Large intestine (tissue), 3 donors: ENCODE results near the gene TNS1. TPM values are rescaled to one million over a fixed set of nuclear protein-coding genes. Genes with fewer than 3 reads are reported as not detected.

ENCODE experiments used
- DNase-seq, 2 donors: peaks; one replicate each; pipeline versions ENCODE4 v3.0.0 to v3.0.0-alpha.2; 2013
- H3K27ac ChIP-seq: one replicate; pipeline ENCODE4 v1.5.1; 2013; ENCODE audit warnings: low read length
- H3K27me3 ChIP-seq: 2 replicates; pipeline ENCODE4 v1.6.1; 2013; ENCODE audit warnings: low read length; ENCODE audit not compliant: control insufficient read depth, insufficient read depth
- H3K36me3 ChIP-seq: 2 replicates; pipeline ENCODE4 v1.6.1; 2013; ENCODE audit warnings: low read length; ENCODE audit not compliant: control insufficient read depth, insufficient read depth
- H3K4me1 ChIP-seq: one replicate; pipeline ENCODE4 v1.6.1; 2013; ENCODE audit warnings: low read length; ENCODE audit not compliant: control insufficient read depth, insufficient read depth
- H3K4me3 ChIP-seq: one replicate; pipeline ENCODE4 v1.5.1; 2013; ENCODE audit warnings: low read length
- H3K9me3 ChIP-seq: one replicate; pipeline ENCODE4 v1.6.1; 2013; ENCODE audit warnings: mild to moderate bottlenecking, low read depth, low read length, moderate library complexity; ENCODE audit not compliant: control insufficient read depth
- WGBS: methylation state at CpG from one replicate; pipeline ENCODE4 v1.1.5; 2013; ENCODE audit warnings: low lambda C conversion rate; ENCODE audit not compliant: insufficient coverage; 5-methylcytosine and 5-hydroxymethylcytosine counted together
- polyA plus RNA-seq: library from polyadenylated mRNA; unstranded; fragments of 120-200 nt; gene quantifications from one replicate; pipeline ENCODE4 v1.2.1, GENCODE V29; 2013

TNS1 gene
- polyA plus RNA-seq, 1 donor = 26.8 TPM

DNA sequence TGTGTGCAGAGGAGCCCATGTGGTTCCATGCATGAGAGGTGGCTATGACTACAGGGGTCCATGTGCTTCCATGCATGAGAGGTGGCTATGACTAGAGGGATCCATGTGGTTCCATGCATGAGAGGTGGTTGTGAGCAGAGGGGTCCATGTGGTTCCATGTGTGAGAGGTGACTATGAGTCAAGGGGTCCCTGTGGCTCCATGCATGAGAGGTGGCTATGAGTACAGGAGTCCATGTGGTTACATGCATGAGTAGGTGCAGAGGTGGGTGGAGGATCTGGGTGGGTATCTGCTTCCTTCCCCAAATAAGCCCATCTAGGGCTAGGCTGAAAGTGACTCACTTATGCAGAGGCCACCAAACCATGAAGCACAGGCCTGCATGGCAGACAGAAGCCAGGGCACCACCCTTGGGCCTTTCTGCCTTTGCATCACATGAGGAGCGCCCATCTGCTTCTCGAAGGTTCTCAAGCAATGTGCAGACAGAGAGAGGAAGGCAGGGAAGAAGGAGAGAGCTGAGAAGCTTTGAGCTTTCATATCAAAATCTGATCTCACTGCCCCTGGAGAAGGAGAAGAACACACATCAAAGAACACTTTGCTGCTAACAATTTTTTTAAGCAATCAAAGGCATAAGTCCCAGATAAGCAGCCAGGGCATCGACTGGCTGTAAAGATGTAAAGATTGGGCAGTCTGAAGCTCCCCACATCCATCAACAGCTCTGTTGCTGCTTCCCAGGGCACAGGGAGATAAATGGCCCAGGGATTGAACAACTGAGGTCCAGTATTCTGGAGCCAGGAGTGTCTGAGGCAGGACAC, 137.6 kb downstream of the TNS1 start:
- H3K36me3 ChIP-seq = peaks cover 36% of the 10 kb centered on the region
- H3K4me3 ChIP-seq = no peak overlapping the region
- H3K27me3 ChIP-seq = no peaks in the 10 kb centered on the region
- H3K4me1 ChIP-seq = no peaks in the 10 kb centered on the region
- H3K9me3 ChIP-seq = no peaks in the 10 kb centered on the region
- H3K27ac ChIP-seq = no peak overlapping the region
- DNase-seq = no peak
- no CpG with 5 or more reads among the region's 3 CpGs for WGBS

DNA sequence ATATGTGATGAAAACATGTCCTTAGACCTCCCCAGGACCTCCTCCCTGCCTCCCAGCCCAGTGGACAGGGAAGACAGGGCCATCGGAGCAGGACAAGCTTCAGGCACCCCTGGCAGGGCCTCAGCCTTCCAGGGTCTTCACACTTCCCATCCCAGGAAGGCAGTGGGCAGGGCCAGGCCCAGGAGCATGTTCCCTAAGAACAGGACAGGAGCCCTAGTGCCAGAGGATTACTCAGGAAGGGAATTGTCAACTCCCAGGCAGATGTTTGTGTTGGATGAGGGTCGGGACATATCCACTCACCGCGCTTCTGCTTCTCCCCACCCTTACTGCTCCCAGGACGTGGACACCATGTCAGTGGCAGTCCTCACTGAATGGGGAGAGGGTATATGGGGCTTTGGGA, 138.9 kb downstream of the TNS1 start:
- no CpG with 5 or more reads among the region's 5 CpGs for WGBS

DNA sequence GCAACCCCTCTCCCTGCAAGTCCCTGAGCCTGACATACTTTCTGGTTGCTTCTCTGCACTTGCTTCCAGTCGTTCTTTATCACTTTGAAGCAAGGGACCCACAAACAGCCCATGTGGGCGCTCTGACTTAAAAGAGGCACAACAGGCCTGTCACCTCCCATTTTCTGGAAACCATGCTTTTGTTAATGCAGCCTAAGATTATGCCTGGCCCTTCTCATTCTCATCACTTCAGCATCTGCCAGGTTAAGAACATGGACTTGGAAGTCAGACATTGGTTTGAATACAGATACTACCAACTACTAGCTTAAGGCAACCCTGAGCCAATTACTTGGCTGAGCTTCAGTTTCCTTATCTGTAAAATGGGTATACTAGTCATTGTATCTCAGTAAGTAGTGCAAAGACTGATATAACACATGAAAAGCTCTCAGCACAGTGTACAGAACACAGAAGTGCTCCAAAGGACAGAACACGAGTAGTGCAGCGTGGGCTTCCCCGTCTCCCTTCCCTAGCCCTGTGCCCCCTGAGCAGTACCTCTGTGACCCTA, 141.4 kb downstream of the TNS1 start:
- H3K4me1 ChIP-seq = peaks cover 19% of the 10 kb centered on the region
- H3K36me3 ChIP-seq = peaks cover 26% of the 10 kb centered on the region
- no peak overlapping the region for H3K4me3 ChIP-seq
- H3K27me3 ChIP-seq = no peaks in the 10 kb centered on the region
- DNase-seq = no peak
- no CpG with 5 or more reads among the region's 5 CpGs for WGBS
- no peaks in the 10 kb centered on the region for H3K9me3 ChIP-seq
- H3K27ac ChIP-seq = no peak overlapping the region

More for the DNA sequence above, 138.9 kb downstream of the TNS1 start:
- H3K9me3 ChIP-seq = no peaks in the 10 kb centered on the region
- H3K36me3 ChIP-seq = peaks cover 36% of the 10 kb centered on the region
- no peaks in the 10 kb centered on the region for H3K27me3 ChIP-seq
- no peak for DNase-seq
- H3K27ac ChIP-seq = no peak overlapping the region
- H3K4me3 ChIP-seq = no peak overlapping the region
- H3K4me1 ChIP-seq = peaks cover 6% of the 10 kb centered on the region

GRCh38 chr2:217859926-217860325, 142.9 kb downstream of the TNS1 start:
- no peak overlapping the region for H3K27ac ChIP-seq
- H3K27me3 ChIP-seq = no peaks in the 10 kb centered on the region
- H3K36me3 ChIP-seq = peaks cover 16% of the 10 kb centered on the region

GRCh38 chr2:217858519-217859491, 144.0 kb downstream of the TNS1 start:
- H3K27me3 ChIP-seq = no peaks in the 10 kb centered on the region
- peak overlapping the region; percentile 36 for H3K27ac ChIP-seq
- H3K9me3 ChIP-seq = no peaks in the 10 kb centered on the region
- H3K4me3 ChIP-seq = peak overlapping the region; percentile 21
- peak; percentile 77 to 83 for DNase-seq
- WGBS = no CpG with 5 or more reads among the region's 11 CpGs
- H3K36me3 ChIP-seq = peaks cover 6% of the 10 kb centered on the region
- peaks cover 19% of the 10 kb centered on the region for H3K4me1 ChIP-seq

More at GRCh38 chr2:217859926-217860325, 142.9 kb downstream of the TNS1 start:
- H3K9me3 ChIP-seq = no peaks in the 10 kb centered on the region
- no peak for DNase-seq
- H3K4me1 ChIP-seq = peaks cover 19% of the 10 kb centered on the region
- WGBS = no CpG with 5 or more reads among the region's 5 CpGs
- H3K4me3 ChIP-seq = no peak overlapping the region

- Histone ChIP-seq H3K4me3 (peak overlapping the region; percentile 21), H3K27me3 (no peaks in the 10 kb centered on the region), H3K9me3 (no peaks in the 10 kb centered on the region), H3K4me1 (peaks cover 19% of the 10 kb centered on the region), H3K36me3 (peaks cover 6% of the 10 kb centered on the region), H3K27ac (peak overlapping the region; percentile 23)
- no peak for DNase-seq
- WGBS = no CpG with 5 or more reads among the region's 20 CpGs
Observed at GRCh38 chr2:217857624-217858506, 144.9 kb downstream of the TNS1 start.

GRCh38 chr2:217856871-217857270, 145.9 kb downstream of the TNS1 start:
- peaks cover 19% of the 10 kb centered on the region for H3K4me1 ChIP-seq
- no peaks in the 10 kb centered on the region for H3K27me3 ChIP-seq
- DNase-seq = no peak
- no peak overlapping the region for H3K4me3 ChIP-seq
- H3K27ac ChIP-seq = no peak overlapping the region
- H3K36me3 ChIP-seq = peaks cover 9% of the 10 kb centered on the region
- H3K9me3 ChIP-seq = no peaks in the 10 kb centered on the region
- no CpG with 5 or more reads among the region's 4 CpGs for WGBS

- Histone ChIP-seq H3K9me3 (no peaks in the 10 kb centered on the region), H3K4me1 (peaks cover 19% of the 10 kb centered on the region), H3K27me3 (no peaks in the 10 kb centered on the region), H3K27ac (no peak overlapping the region), H3K4me3 (no peak overlapping the region), H3K36me3 (peaks cover 9% of the 10 kb centered on the region)
- no peak for DNase-seq
- no CpG with 5 or more reads among the region's 6 CpGs for WGBS
Observed at GRCh38 chr2:217856159-217856558, 146.6 kb downstream of the TNS1 start.

- Histone ChIP-seq H3K9me3 (no peaks in the 10 kb centered on the region), H3K27me3 (no peaks in the 10 kb centered on the region), H3K36me3 (peaks cover 9% of the 10 kb centered on the region), H3K4me3 (no peak overlapping the region), H3K4me1 (peaks cover 28% of the 10 kb centered on the region), H3K27ac (no peak overlapping the region)
- no peak for DNase-seq
- no CpG with 5 or more reads among the region's 7 CpGs for WGBS
Observed at GRCh38 chr2:217854684-217855420, 147.9 kb downstream of the TNS1 start.
